ENCODE results near the gene CCNI2.

Gene CCNI2

DNA sequence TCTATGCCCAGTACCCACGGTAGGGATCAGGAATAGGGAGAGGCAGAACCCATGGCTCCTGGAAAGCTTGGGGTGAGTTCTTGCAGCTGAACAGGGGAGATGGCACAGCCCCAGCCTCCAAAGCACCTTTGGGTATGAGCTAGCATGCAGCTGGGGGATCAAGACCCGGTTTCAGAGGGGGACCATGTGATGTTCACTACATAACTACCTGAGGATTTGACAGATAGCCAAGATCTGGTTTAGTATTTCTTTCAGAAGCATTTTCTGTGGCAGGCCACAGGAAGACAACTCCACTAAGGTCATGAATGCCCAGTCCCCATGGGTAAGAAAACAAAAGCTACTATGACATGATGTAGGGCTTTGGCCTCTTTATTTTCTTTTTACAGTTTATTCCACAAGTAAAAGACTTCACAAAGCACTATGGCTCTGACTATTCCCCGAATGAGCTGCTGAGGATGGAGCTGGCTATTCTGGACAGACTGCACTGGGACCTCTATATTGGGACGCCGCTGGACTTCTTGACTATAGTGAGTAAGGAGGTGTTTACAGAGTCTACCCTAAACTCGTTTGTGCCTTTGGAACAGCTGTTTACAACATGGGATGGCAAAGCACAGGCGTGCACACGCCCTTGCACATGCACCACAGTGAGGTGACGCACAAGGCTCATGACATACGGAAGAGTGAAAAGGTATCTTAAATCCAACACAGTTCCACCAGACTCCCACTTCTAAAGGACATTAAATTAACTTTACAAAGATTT is 3.4 kb downstream of the CCNI2 start:
- no peak for DNase-seq

- DNase-seq, result no peak
Observed at GRCh38 chr5:132751444-132751843, 4.2 kb downstream of the CCNI2 start.

- no peak for DNase-seq
Observed at GRCh38 chr5:132751971-132752580, 4.8 kb downstream of the CCNI2 start.

DNA sequence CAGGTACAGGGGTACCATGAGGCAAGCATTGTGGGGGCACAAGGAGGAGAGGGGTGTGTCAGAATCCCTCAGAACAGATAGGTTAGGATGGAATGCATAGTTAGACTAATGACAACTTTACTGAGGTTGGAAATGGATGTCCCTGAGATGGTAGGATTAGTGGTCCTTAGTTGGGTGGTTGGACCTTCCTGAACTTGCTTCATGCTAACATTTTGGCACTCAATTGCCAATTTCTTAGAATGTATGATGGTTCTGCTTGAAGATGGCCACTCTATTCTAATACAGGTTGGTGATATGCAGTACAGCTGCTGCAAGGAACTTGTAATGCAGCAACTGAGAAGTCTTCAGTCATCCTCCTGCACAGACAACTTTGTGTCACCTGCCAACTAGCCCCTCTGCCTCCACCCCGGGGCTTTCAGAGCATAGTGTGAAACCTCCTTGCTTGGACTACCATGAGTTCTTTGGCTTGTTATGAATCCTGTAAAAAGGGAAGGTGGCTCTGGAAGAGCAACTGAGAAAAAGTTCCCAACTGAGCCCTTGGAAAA is 5.4 kb downstream of the CCNI2 start:
- DNase-seq, result no peak

DNA sequence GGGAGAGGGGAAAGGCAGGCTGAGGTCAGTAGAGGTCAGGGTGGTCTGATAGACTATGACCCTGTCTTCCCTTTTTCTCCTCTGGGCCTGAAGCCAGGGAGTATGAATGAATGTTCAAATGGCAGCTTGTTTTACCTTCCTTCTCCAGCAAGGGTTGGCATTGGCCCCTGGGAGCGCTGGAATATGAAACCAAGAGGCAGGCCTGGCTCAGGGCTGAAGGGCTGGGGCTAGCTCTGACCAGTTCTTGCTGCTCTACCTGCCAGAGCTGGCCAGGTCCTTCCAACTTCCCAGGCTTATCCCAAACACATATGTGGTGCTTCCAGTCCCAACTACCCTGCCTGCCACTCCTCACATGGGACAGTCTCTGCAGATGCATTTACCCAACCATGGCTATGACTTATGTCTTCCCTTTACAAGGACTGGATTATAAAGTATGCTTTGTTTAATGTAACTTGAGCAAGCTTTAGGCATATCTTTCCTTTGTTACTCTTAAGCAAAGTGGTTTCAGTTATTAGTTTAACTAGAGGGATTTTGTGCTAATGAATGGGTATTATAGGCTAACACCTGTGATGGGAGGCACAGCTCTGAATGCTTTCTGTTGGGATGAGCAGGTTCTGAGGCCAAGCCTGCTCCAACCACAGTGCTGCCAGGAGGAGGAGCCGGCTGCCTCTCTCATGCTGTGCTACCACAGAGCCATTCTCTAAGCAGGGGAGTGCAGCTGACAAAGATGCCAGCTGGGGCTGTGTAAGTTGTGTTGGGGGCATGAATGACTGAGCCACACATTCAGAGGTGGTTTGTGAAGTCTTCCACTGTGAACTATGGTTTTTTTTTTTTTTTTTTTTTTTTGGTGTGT is 6.1 kb downstream of the CCNI2 start:
- DNase-seq, result no peak

DNA sequence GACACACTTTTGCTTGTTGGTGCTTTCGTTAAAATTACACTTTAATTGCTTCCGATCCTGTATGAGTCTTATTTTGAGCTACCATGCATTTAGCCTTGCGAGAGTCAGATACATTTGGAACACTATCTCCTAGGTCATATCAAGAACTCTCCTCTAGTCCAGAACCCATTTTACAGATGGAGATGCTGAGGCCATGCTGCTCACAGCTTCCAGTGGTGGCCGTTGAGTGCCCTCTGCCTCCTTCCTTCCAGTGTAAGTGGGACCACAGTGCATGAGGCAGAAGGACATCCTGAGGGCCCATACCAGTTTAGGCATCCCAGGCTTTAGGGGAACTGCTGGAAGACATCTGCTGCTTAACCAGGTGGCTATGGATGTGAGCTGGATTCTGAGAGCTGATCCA is 6.9 kb downstream of the CCNI2 start:
- DNase-seq, result no peak

- DNase-seq, result no peak
Observed at GRCh38 chr5:132754947-132755346, 7.7 kb downstream of the CCNI2 start.

DNA sequence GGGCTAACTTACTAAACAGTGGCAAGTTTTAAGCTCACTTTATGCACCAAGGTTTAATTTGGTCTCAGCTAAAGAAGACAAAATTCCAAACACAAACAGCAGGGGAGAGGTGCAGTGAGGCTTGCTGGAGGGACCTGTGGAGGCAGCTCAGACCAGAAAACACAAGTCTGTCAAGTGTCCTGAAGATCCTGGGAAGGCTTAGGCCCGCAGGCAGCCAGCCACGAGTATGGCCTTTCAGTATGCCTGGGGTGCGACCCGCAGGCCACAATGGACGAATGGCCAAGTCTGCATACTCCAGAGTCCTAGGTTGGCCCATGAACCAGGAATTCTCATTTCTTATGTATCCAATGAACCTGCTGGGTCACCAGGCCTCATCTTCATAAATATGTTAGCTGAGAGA is 9.3 kb downstream of the CCNI2 start:
- no peak for DNase-seq

DNA sequence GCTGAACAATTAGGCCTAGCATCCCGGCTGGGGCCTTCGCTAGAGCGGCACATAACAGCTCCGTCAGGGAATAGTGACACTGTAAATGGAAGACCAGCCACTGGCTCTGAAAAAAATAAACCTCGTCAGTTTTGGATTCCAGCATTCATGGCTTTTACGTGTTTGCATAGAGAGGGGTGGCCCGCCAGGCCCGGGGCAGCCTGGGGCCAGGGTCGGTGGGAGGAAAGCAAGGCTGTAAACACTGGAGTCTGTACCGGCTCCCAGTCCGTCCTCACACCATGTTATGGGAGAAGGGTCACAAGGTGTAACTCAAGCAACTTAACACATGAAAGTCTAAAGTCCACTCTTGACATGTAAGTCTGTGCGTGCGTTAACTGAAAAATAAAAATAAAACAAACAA is 11.2 kb downstream of the CCNI2 start:
- DNase-seq, result no peak

- no peak for DNase-seq
Observed at GRCh38 chr5:132759114-132760048, 12.2 kb downstream of the CCNI2 start.

- no peak for DNase-seq
Observed at GRCh38 chr5:132760049-132760420, 12.8 kb downstream of the CCNI2 start.

- no peak for DNase-seq
Observed at GRCh38 chr5:132760601-132761317, 13.5 kb downstream of the CCNI2 start.

DNA sequence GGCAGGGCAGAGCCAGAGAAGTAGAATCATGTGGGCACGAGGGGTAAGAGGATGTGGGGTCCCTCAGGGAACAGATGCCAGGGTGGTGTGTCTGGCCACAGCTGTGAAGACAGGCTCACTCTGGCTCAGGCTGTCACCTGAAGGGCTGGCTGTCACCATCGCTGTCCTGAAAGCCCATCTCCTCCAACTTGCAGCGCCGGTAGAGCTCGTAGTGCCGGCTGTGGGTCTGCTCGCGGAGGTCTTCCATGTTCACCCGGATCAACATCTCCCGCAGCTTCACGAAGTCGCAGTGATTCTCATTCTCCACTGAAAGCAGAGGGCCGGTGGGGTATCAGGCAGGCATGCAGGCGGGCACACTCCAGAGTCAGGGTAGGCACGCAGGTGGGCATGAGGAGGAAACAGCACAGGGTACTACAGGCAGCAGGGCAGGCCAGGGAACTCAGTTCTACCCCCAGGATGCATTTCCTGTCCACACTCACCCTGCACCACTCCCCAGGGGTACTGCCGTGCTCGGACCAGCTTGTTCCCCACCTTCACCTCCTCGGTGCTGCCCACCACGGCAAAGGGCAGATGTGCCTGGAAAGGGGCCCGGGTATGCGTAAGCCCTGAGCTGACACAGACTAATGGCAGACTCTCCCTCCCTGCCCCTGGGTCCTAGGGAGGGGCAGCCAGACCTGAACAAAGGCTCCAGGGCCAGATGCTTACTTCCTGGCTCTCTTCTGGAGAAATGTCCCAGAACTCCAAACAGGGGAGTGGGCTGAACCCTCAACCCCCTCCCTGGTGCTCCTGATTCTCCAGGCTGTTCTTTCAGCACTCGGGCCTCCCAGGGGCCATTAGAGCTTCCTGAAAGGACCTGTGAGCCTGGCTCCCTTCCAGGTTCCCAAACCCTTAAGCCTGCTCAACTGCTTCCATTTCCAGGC is 14.4 kb downstream of the CCNI2 start:
- DNase-seq, result no peak

DNA sequence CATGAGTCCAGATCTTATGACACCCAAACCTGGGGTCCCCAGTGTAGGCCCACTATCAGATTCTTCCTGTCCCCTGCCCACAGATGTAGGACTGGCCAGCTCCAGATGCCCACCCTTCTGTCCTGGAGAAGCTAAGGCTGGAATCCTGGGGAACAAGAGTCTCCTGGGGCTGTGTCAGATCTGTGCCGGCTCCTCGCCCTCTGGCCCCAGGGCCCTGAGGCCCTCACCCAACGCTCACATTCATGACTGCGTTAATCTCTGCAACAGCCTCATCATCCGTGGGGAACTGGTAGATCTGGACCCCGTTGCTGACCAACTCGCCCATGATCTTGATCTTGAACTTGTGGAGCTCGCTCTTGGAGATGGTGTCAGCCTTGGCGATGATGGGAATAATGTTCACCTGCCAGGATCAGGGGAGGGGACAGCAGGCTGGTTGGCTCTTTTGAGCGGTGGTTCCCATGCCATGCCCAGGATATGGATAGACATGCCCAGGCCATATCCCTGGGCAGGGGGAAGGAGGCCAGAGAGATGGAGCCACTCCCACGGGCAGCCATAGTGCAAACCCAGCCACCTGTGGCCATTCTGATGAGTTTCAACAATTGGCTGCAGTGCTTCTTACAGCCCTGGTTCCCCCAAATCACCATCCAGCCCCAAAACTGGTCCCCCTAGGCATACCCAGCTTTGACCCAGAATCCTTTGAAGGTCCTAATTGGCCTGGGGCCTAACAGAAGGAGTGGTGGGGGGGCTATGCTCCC is 15.2 kb downstream of the CCNI2 start:
- no peak for DNase-seq

DNA sequence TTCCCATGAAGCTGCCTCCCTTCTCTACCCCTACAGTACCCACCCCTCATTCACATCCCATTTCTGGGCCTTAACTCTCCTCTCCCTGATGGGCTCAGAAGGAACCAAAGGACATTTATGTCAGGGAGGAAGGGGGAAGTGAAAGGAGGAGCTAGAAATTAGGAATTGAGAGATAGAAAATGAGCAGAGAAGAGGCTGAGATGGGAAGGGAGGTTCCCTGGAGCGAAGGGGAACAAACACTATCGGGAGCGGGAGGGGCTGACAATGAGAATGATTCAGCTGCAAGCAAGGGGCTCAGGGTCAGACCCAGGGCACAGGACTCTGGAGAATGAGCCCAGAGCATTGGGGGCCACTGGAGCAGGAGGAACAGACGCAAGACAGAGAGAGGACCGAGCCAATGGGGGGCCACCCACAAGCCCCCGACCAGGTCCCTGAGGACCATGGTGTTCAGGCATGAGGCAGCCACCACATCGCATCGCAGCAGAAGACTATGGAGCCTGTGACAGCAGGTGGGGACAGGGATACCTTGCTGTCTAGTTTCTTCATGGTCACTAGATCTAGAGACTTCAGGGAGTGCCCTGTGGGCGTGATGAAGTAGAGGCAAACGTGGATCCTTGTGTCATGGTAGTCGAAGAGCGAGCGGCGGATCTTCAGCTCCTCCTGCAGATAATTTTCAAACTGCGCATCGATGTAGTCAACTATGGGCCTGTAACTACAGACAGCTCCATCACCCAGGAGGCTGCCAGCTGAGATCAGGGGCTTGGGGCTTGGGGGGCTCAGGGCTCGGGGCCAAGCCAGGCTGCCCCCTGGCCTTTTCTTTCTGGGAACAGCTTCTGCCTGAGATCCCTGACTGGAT is 16.2 kb downstream of the CCNI2 start:
- no peak for DNase-seq

- no peak for DNase-seq
Observed at GRCh38 chr5:132764051-132764450, 16.8 kb downstream of the CCNI2 start.

- no peak for DNase-seq
Observed at GRCh38 chr5:132764671-132765238, 17.5 kb downstream of the CCNI2 start.

GRCh38 chr5:132765311-132766019 is 18.2 kb downstream of the CCNI2 start:
- DNase-seq, result no peak
